Stimulated activated CD8-positive, alpha-beta memory T cell treated with anti-CD3 and anti-CD28 coated beads, Interleukin-15, amount 100 ng/mL, for 4 hours (primary cell): ENCODE measurements around the gene EFEMP2.

Experiments used
- DNase-seq, 2 donors: peaks; one replicate each; pipeline ENCODE4 v3.0.0-alpha.2; 2020; ENCODE audit warnings: low read depth in 2 of 2

The EFEMP2 gene

DNA sequence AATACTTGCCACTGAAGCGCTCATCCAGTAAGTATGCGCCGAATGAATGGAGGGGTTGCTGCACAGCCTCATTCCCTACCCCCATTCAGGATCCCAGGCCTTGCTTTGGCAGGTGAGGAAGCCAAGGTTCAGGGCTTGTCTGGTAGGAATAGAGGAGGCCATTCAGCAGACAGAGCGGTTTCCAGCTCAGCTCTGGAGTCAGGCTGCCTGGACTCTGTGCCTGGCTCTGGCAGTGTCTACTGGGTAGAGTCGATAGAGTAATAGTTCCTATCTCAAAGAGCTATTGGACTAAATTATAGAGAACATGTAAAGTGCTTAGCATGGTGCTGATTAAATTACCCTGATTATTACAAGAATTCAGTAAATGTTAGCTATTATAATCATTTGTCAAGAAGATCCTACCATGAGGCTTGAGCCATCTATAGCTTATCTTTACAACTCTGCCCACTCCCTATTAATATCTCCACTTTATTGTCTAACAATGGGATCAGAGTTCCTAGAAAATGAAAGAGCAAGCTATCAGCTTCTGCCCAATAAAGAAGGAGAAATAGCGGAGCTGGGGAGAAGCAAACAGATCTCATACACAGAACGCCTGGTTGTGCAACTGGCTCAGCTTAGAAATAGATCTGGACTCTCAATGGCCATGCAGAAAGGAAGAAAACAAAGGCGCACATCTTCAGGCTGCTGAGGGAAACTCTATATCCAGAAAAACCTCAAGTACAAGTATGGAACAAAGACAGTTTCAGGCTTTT is 45.4 kb downstream of the EFEMP2 start:
- DNase-seq: no peak

- DNase-seq: no peak
Measured at GRCh38 chr11:65822776-65823528, 49.6 kb downstream of the EFEMP2 start.

GRCh38 chr11:65821107-65821506 is 51.5 kb downstream of the EFEMP2 start:
- no peak for DNase-seq

DNA sequence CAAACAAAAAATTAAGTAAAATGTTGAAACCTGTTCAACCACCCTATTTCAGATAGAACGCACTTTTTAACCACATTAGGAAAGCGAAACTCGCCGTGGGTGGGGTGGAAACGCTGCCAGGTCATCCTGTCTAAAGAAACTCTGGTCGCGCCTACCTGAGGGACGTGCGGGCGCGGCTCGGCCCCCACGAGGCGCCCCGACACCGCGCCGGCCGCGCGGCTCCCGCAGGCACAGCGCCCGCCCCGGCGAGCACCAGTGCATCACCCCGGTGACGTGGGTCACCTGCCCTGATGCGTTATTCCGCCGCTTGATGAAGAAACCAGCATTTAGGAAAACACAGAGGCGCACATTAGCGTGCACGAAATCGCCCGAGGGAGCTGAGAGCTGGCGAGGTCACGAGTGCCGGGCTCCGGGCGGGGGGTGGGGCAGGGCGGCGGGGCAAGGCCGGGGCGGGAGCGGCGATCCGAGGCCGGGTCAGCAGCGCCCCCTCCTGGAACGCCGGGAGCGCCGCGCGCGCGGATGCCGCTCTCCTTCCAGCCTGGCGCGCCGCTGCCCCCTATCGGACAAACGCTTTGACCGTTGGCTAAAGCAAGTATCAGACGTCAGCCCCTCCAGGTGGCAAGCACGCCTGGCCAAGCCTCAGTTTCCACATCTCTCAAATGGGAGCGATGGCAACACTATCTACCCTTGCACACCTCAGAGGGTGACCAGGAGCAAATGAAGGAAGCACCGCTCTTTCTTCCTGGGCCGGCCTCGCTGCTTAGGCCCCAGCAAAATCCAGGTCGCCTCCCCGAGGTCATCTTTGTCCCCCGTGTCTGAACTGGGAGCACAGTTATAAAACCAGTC is 54.5 kb downstream of the EFEMP2 start:
- peak; percentile 80 to 83 for DNase-seq

DNA sequence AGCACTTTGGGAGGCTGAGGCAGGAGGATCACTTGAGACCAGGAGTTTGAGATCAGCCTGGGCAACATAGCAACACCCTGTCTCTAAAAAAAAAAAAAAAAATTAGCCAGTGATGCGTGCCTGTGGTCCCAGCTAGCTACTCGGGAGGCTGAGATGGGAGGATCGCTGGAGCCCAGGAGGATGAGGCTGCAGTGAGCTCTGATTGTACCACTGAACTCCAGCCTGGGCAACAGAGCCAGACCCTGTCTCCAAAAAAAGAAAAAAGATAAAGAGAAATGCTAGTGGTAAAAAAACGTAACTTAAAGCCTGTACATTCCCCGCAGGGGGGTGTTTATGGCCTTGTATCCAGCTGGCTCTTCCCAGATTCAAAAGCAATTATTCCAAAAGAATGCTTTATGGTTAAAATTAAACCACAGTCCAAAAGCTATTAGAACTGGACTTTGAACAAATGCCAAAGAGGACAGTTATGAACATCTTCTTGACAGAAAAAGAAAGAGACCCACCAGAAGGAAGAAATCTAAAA is 55.2 kb downstream of the EFEMP2 start:
- no peak for DNase-seq

- no peak for DNase-seq
Measured at GRCh38 chr11:65816696-65817095, 55.9 kb downstream of the EFEMP2 start.
